Stimulated activated memory B cell treated with anti-CD40 and anti-IgM and Interleukin-4, amounts not matched to agents 10 μg/mL and 1 μg/mL and 100 μg/mL, for 72 hours (primary cell): ENCODE results near the gene DOC2B.
A peak's percentile ranks its signal among the peaks of the same experiment; 100 is the strongest.
"Not testable (repeated sequence)": the region's sequence is repeated elsewhere in the genome, so short reads cannot be mapped to it uniquely, and the experiment has no call there.

Experiments used
- ATAC-seq: fragments of 150-1000 bp; cut with Tn5 transposase; 2 replicates; pipeline ENCODE4 v1.10.0; 2021
- H3K27ac Mint-ChIP-seq: one replicate; pipeline ENCODE4 v1.8.0; 2022; ENCODE audit warnings: mild to moderate bottlenecking, mixed read lengths
- H3K27me3 Mint-ChIP-seq: one replicate; pipeline ENCODE4 v1.8.0; 2022; ENCODE audit warnings: mixed read lengths
- H3K36me3 Mint-ChIP-seq: one replicate; pipeline ENCODE4 v1.8.0; 2022; ENCODE audit warnings: mixed read lengths
- H3K4me1 Mint-ChIP-seq: one replicate; pipeline ENCODE4 v1.8.0; 2022; ENCODE audit warnings: mixed read lengths
- H3K4me3 Mint-ChIP-seq: one replicate; pipeline ENCODE4 v1.8.0; 2022; ENCODE audit warnings: mild to moderate bottlenecking, moderate library complexity, mixed read lengths
- H3K9me3 Mint-ChIP-seq: one replicate; pipeline ENCODE4 v1.8.0; 2022; ENCODE audit warnings: mixed read lengths

DOC2B gene

GRCh38 chr17:149897-150584 is 31.4 kb downstream of the DOC2B start:
- Mint-ChIP-seq H3K4me3 (no peak overlapping the region), H3K4me1 (no peaks in the 10 kb centered on the region), H3K27ac (no peak overlapping the region), H3K9me3 (no peaks in the 10 kb centered on the region), H3K36me3 (no peaks in the 10 kb centered on the region), H3K27me3 (peaks cover 11% of the 10 kb centered on the region)
- ATAC-seq: no peak

- no peak for ATAC-seq
- H3K27ac Mint-ChIP-seq: no peak overlapping the region
- no peaks in the 10 kb centered on the region for H3K9me3 Mint-ChIP-seq
- H3K36me3 Mint-ChIP-seq: no peaks in the 10 kb centered on the region
- no peak overlapping the region for H3K4me3 Mint-ChIP-seq
- no peaks in the 10 kb centered on the region for H3K4me1 Mint-ChIP-seq
- H3K27me3 Mint-ChIP-seq: peaks cover 9% of the 10 kb centered on the region
Observed at GRCh38 chr17:149231-149630, 32.2 kb downstream of the DOC2B start.

GRCh38 chr17:148757-149156 is 32.7 kb downstream of the DOC2B start:
- Mint-ChIP-seq H3K4me3 (no peak overlapping the region), H3K27ac (no peak overlapping the region), H3K36me3 (no peaks in the 10 kb centered on the region), H3K27me3 (peaks cover 9% of the 10 kb centered on the region), H3K9me3 (no peaks in the 10 kb centered on the region), H3K4me1 (no peaks in the 10 kb centered on the region)
- no peak for ATAC-seq

- peak; percentile 2 for ATAC-seq
Observed at GRCh38 chr17:147796-148740, 33.4 kb downstream of the DOC2B start.

GRCh38 chr17:146983-147761 is 34.3 kb downstream of the DOC2B start:
- Mint-ChIP-seq H3K36me3 (no peaks in the 10 kb centered on the region), H3K4me3 (no peak overlapping the region)

More at GRCh38 chr17:147796-148740, 33.4 kb downstream of the DOC2B start:
- peaks cover 9% of the 10 kb centered on the region for H3K27me3 Mint-ChIP-seq
- no peaks in the 10 kb centered on the region for H3K4me1 Mint-ChIP-seq
- H3K4me3 Mint-ChIP-seq: no peak overlapping the region
- no peak overlapping the region for H3K27ac Mint-ChIP-seq
- no peaks in the 10 kb centered on the region for H3K36me3 Mint-ChIP-seq
- H3K9me3 Mint-ChIP-seq: no peaks in the 10 kb centered on the region

GRCh38 chr17:146546-146945 is 34.9 kb downstream of the DOC2B start:
- Mint-ChIP-seq H3K9me3 (no peaks in the 10 kb centered on the region), H3K4me1 (no peaks in the 10 kb centered on the region), H3K4me3 (no peak overlapping the region), H3K27me3 (peaks cover 2% of the 10 kb centered on the region), H3K27ac (no peak overlapping the region), H3K36me3 (no peaks in the 10 kb centered on the region)
- no peak for ATAC-seq

More at GRCh38 chr17:146983-147761, 34.3 kb downstream of the DOC2B start:
- Mint-ChIP-seq H3K27ac (no peak overlapping the region), H3K9me3 (no peaks in the 10 kb centered on the region), H3K4me1 (no peaks in the 10 kb centered on the region), H3K27me3 (peaks cover 9% of the 10 kb centered on the region)
- ATAC-seq: no peak

- Mint-ChIP-seq H3K9me3 (no peaks in the 10 kb centered on the region), H3K27me3 (no peaks in the 10 kb centered on the region), H3K4me3 (no peak overlapping the region), H3K36me3 (no peaks in the 10 kb centered on the region), H3K27ac (no peak overlapping the region), H3K4me1 (no peaks in the 10 kb centered on the region)
- ATAC-seq: no peak
Observed at GRCh38 chr17:145671-146541, 35.5 kb downstream of the DOC2B start.

- no peaks in the 10 kb centered on the region for H3K4me1 Mint-ChIP-seq
- no peak overlapping the region for H3K4me3 Mint-ChIP-seq
- H3K27me3 Mint-ChIP-seq: no peaks in the 10 kb centered on the region
- no peaks in the 10 kb centered on the region for H3K36me3 Mint-ChIP-seq
- no peaks in the 10 kb centered on the region for H3K9me3 Mint-ChIP-seq
- no peak overlapping the region for H3K27ac Mint-ChIP-seq
- ATAC-seq: no peak
Observed at GRCh38 chr17:144936-145670, 36.3 kb downstream of the DOC2B start.

- Mint-ChIP-seq H3K4me3 (no peak overlapping the region), H3K27me3 (peaks cover 8% of the 10 kb centered on the region), H3K36me3 (no peaks in the 10 kb centered on the region), H3K9me3 (no peaks in the 10 kb centered on the region), H3K4me1 (no peaks in the 10 kb centered on the region), H3K27ac (no peak overlapping the region)
- ATAC-seq: peak; percentile 87
Observed at GRCh38 chr17:143785-144281, 37.6 kb downstream of the DOC2B start.

GRCh38 chr17:142876-143784 is 38.3 kb downstream of the DOC2B start:
- ATAC-seq: no peak

GRCh38 chr17:142102-142661 is 39.3 kb downstream of the DOC2B start:
- Mint-ChIP-seq H3K9me3 (no peaks in the 10 kb centered on the region), H3K36me3 (no peaks in the 10 kb centered on the region), H3K4me1 (no peaks in the 10 kb centered on the region), H3K4me3 (no peak overlapping the region), H3K27ac (no peak overlapping the region), H3K27me3 (peaks cover 8% of the 10 kb centered on the region)
- ATAC-seq: no peak

More at GRCh38 chr17:142876-143784, 38.3 kb downstream of the DOC2B start:
- Mint-ChIP-seq H3K27me3 (peaks cover 8% of the 10 kb centered on the region), H3K4me1 (no peaks in the 10 kb centered on the region), H3K4me3 (no peak overlapping the region), H3K9me3 (no peaks in the 10 kb centered on the region), H3K36me3 (no peaks in the 10 kb centered on the region), H3K27ac (no peak overlapping the region)

- H3K27ac Mint-ChIP-seq, H3K9me3 Mint-ChIP-seq, H3K4me3 Mint-ChIP-seq, H3K27me3 Mint-ChIP-seq, H3K36me3 Mint-ChIP-seq, ATAC-seq, H3K4me1 Mint-ChIP-seq: not testable (repeated sequence)
Observed at GRCh38 chr17:139401-140205, 41.8 kb downstream of the DOC2B start.
